HCT116 (cell line): ENCODE results near the gene SNRPA. TPM values are rescaled to one million over a fixed set of nuclear protein-coding genes. Genes with fewer than 3 reads are reported as not detected.

Experiments
- ATAC-seq: fragments of 200-7000 bp; cut with Tn5 transposase; 2 replicates; pipeline ENCODE4 v1.9.1; 2020; ENCODE audit warnings: mild to moderate bottlenecking, moderate library complexity
- BruUV-seq: library from RNA; stranded (reverse); fragments of 400-500 nt; replicated peaks from 2 replicates; lab custom pipeline; 2021; lab: Mats Ljungman, UMichigan
- CTCF ChIA-PET: fragments of 300-600 bp; sonication (Branson Sonifier 250); formaldehyde crosslinking; loops from one replicate; lab custom pipeline; 2021; ENCODE audit warnings: antibody characterized with exemption; lab: Charles Lee
- POLR2A ChIA-PET: fragments of 300-600, 350-600 bp; sonication (Branson Sonifier 250); formaldehyde crosslinking; loops from one replicate; lab custom pipeline; 2021; ENCODE audit warnings: antibody characterized with exemption; lab: Charles Lee
- RAD21 ChIA-PET, 2 experiments: fragments of 300-600 bp; sonication (Branson Sonifier 250); formaldehyde crosslinking; loops; one replicate each; lab custom pipeline; 2023; ENCODE audit warnings: low total read pairs in 2 of 2; ENCODE audit not compliant: uncharacterized antibody in 2 of 2, unreplicated experiment in 2 of 2, low non-redundant PET in 1 of 2; lab: Charles Lee
- DNase-seq: peaks from one replicate; pipeline ENCODE4 v3.0.0-alpha.2; 2010; ENCODE audit warnings: low read depth, low spot score
- H2AFZ ChIP-seq: fragments of 200-600 bp; shearing (Covaris generic), sonication (generic); 2 replicates; pipeline ENCODE4 v1.6.1; 2017; ENCODE audit warnings: low read depth, mixed run types, mixed read lengths, antibody characterized with exemption, low read length; ENCODE audit not compliant: poor library complexity, severe bottlenecking
- H3K27ac ChIP-seq: 2 replicates; pipeline ENCODE4 v1.5.1; 2012; ENCODE audit warnings: low read depth, low read length
- H3K27me3 ChIP-seq: fragments of 200-600 bp; sonication (generic); 2 replicates; pipeline ENCODE4 v1.6.1; 2016; ENCODE audit warnings: mixed run types, low read length, mixed read lengths; ENCODE audit not compliant: insufficient read depth
- H3K36me3 ChIP-seq, 2 experiments: fragments of 200-500 bp in 1 of 2; fragments of 200-600 bp in 1 of 2; sonication (Bioruptor generic) in 1 of 2; sonication (generic) in 1 of 2; 2 replicates each; pipeline versions ENCODE4 v1.5.1 to v1.6.1; 2014 to 2016; ENCODE audit warnings: low read length in 2 of 2, inconsistent platforms in 1 of 2, mixed read lengths in 1 of 2, mixed run types in 1 of 2; ENCODE audit not compliant: insufficient read depth in 2 of 2, control insufficient read depth in 1 of 2
- H3K4me1 ChIP-seq, 2 experiments: fragments of 200-600 bp in 1 of 2; sonication (generic) in 1 of 2; 2 replicates each; pipeline versions ENCODE4 v1.5.1 to v1.6.1; 2012 to 2017; ENCODE audit warnings: low read length in 2 of 2, inconsistent platforms in 1 of 2, mild to moderate bottlenecking in 1 of 2, mixed read lengths in 1 of 2, mixed run types in 1 of 2, moderate library complexity in 1 of 2; ENCODE audit not compliant: insufficient read depth in 2 of 2, control insufficient read depth in 1 of 2
- H3K4me2 ChIP-seq: fragments of 200-600 bp; sonication (generic); 2 replicates; pipeline ENCODE4 v1.6.1; 2017; ENCODE audit warnings: mixed run types, low read length, mixed read lengths
- H3K4me3 ChIP-seq, 2 experiments: fragments of 200-600 bp in 1 of 2; sonication (generic) in 1 of 2; replicated peaks in 1 of 2; 2 replicates each; pipeline ENCODE4 v1.5.1; 2011 to 2016; ENCODE audit warnings: low read length in 2 of 2, control low read depth in 1 of 2, low read depth in 1 of 2, mild to moderate bottlenecking in 1 of 2, mixed read lengths in 1 of 2, mixed run types in 1 of 2
- H3K79me2 ChIP-seq: fragments of 200-600 bp; sonication (generic); 2 replicates; pipeline ENCODE4 v1.6.1; 2017; ENCODE audit warnings: mild to moderate bottlenecking, mixed run types, low read length, moderate library complexity, mixed read lengths; ENCODE audit not compliant: insufficient read depth
- H3K9ac ChIP-seq: fragments of 200-600 bp; sonication (generic); 2 replicates; pipeline ENCODE4 v1.6.1; 2016; ENCODE audit warnings: low read length, mixed read lengths
- H3K9me2 ChIP-seq: fragments of 200-600 bp; sonication (generic), shearing (Covaris generic); 2 replicates; pipeline ENCODE4 v1.6.1; 2017; ENCODE audit warnings: mixed run types, mild to moderate bottlenecking, moderate library complexity; ENCODE audit not compliant: insufficient read depth
- H3K9me3 ChIP-seq, 2 experiments: fragments of 200-500 bp in 1 of 2; fragments of 200-600 bp in 1 of 2; sonication (Bioruptor generic) in 1 of 2; sonication (generic) in 1 of 2; 2 replicates each; pipeline ENCODE4 v1.6.1; 2014 to 2017; ENCODE audit warnings: low read length in 2 of 2, mixed read lengths in 2 of 2, inconsistent platforms in 1 of 2, low read depth in 1 of 2, mild to moderate bottlenecking in 1 of 2, mixed run types in 1 of 2, moderate library complexity in 1 of 2; ENCODE audit not compliant: control insufficient read depth in 1 of 2, insufficient read depth in 1 of 2
- H4K20me1 ChIP-seq: fragments of 200-600 bp; sonication (generic), shearing (Covaris generic); 2 replicates; pipeline ENCODE4 v1.6.1; 2017; ENCODE audit warnings: mixed run types, mild to moderate bottlenecking, moderate library complexity; ENCODE audit not compliant: insufficient read depth
- ATF3 ChIP-seq: IDR thresholded peaks from 2 replicates; pipeline ENCODE4 v1.6.1; 2012
- CEBPB ChIP-seq: IDR thresholded peaks from 2 replicates; pipeline ENCODE4 v1.6.1; 2012; ENCODE audit warnings: low read depth
- CTCF ChIP-seq, 3 experiments: fragments of 200-600 bp in 1 of 3; sonication (generic) in 1 of 3; IDR thresholded peaks in 2 of 3; conservative IDR thresholded peaks in 1 of 3; 2 replicates each; pipeline ENCODE4 v1.5.1; 2012 to 2017; ENCODE audit warnings: low read depth in 2 of 3, low read length in 2 of 3, antibody characterized with exemption in 1 of 3, borderline replicate concordance in 1 of 3, control low read depth in 1 of 3, mild to moderate bottlenecking in 1 of 3, mixed read lengths in 1 of 3, mixed run types in 1 of 3, moderate library complexity in 1 of 3; ENCODE audit not compliant: insufficient read depth in 1 of 3
- EGR1 ChIP-seq: IDR thresholded peaks from 2 replicates; pipeline ENCODE4 v1.6.1; 2012; ENCODE audit warnings: low read depth
- EZH2 ChIP-seq: fragments of 200-600 bp; sonication (generic); IDR thresholded peaks from 2 replicates; pipeline ENCODE4 v1.6.1; 2017; ENCODE audit warnings: antibody characterized with exemption, mixed run types
- FOSL1 ChIP-seq: IDR thresholded peaks from 2 replicates; pipeline ENCODE4 v1.6.1; 2012; ENCODE audit warnings: low read depth
- JUND ChIP-seq: IDR thresholded peaks from 2 replicates; pipeline ENCODE4 v1.6.1; 2012
- POLR2A ChIP-seq: IDR thresholded peaks from 2 replicates; pipeline ENCODE4 v1.7.0; 2011; ENCODE audit warnings: borderline replicate concordance; ENCODE audit not compliant: insufficient read depth, insufficient read length; ENCODE audit errors: extremely low read depth
- RAD21 ChIP-seq: IDR thresholded peaks from 2 replicates; pipeline ENCODE4 v1.6.1; 2012; ENCODE audit warnings: low read depth, mild to moderate bottlenecking
- REST ChIP-seq: IDR thresholded peaks from 2 replicates; pipeline ENCODE4 v1.6.1; 2012; ENCODE audit warnings: low read depth
- SP1 ChIP-seq: IDR thresholded peaks from 2 replicates; pipeline ENCODE4 v1.6.1; 2012; ENCODE audit warnings: low read depth
- ZBTB33 ChIP-seq: IDR thresholded peaks from 2 replicates; pipeline ENCODE4 v1.6.1; 2011; ENCODE audit warnings: mild to moderate bottlenecking, low read length, moderate library complexity; ENCODE audit not compliant: insufficient replicate concordance; ENCODE audit errors: extremely low read depth
- intact Hi-C: fragments of 100-400 bp; cut with micrococcal nuclease; formaldehyde crosslinking; loops from 2 replicates; pipeline ENCODE4 v1.10.0; 2022
- total RNA-seq: library from RNA; stranded (reverse); gene quantifications from one replicate; pipeline ENCODE4 v1.2.1, GENCODE V29; 2021; ENCODE audit not compliant: unreplicated experiment

The SNRPA gene
- total RNA-seq, 1 experiment from 2014 or later, result 170 TPM

GRCh38 chr19:40704491-40705361 is 46.3 kb upstream of the SNRPA start:
- Histone ChIP-seq H3K4me2 (no peak overlapping the region), H3K4me1 (no peaks in the 10 kb centered on the region), H3K9me3 (no peaks in the 10 kb centered on the region), H3K9me2 (no peaks in the 10 kb centered on the region), H3K36me3 (peaks cover 18 to 24% of the 10 kb centered on the region in 2 experiments), H3K9ac (no peak overlapping the region), H3K4me3 (no peak overlapping the region), H3K79me2 (no peaks in the 10 kb centered on the region), H4K20me1 (no peaks in the 10 kb centered on the region), H2AFZ (no peak overlapping the region), H3K27ac (no peak overlapping the region), H3K27me3 (no peaks in the 10 kb centered on the region)
- ATAC-seq (no peak), DNase-seq (no peak)
- TF ChIP-seq EGR1 (no peak), ATF3 (no peak), RAD21 (no peak), CEBPB (no peak)
- intact Hi-C loops, result no loop called here
- ChIA-PET RAD21 (no interaction called here), CTCF (no interaction called here), POLR2A (no interaction called here)
- no TSS peak for BruUV-seq

- intact Hi-C loops, result no loop called here
- H3K27me3 ChIP-seq, result no peaks in the 10 kb centered on the region
- ATAC-seq, result no peak
- H3K9me2 ChIP-seq, result no peaks in the 10 kb centered on the region
- H4K20me1 ChIP-seq, result no peaks in the 10 kb centered on the region
- H3K9ac ChIP-seq, result no peak overlapping the region
- H2AFZ ChIP-seq, result no peak overlapping the region
- ChIA-PET RAD21 (no interaction called here), CTCF (no interaction called here), POLR2A (no interaction called here)
- H3K36me3 ChIP-seq, result peaks cover 18 to 24% of the 10 kb centered on the region in 2 experiments
- no peak for DNase-seq
- H3K4me2 ChIP-seq, result no peak overlapping the region
- H3K79me2 ChIP-seq, result no peaks in the 10 kb centered on the region
- no peaks in the 10 kb centered on the region for H3K9me3 ChIP-seq
- no peak overlapping the region for H3K27ac ChIP-seq
- H3K4me3 ChIP-seq, result no peak overlapping the region
- H3K4me1 ChIP-seq, result no peaks in the 10 kb centered on the region
- no TSS peak for BruUV-seq
- no peak for TF ChIP-seq CEBPB
- TF ChIP-seq SP1, result no peak
- no peak for TF ChIP-seq EGR1
- no peak for TF ChIP-seq JUND
- TF ChIP-seq FOSL1, result no peak
- TF ChIP-seq REST, result no peak
- TF ChIP-seq CTCF (IDR thresholded peaks at IDR 0.05 in 2 of 3, conservative IDR thresholded peaks at IDR 0.05 in 1 of 3; ENCODE audit: borderline replicate concordance in 1 of 3, insufficient read depth in 1 of 3, low read depth in 2 of 3, low read length in 2 of 3), result no peak
- TF ChIP-seq POLR2A, result no peak
- TF ChIP-seq ZBTB33, result no peak
- TF ChIP-seq RAD21, result no peak
- TF ChIP-seq EZH2, result no peak
Measured at GRCh38 chr19:40705362-40705651, 45.7 kb upstream of the SNRPA start.
